ENCODE results near the gene ATP6V1F. TPM values are rescaled to one million over a fixed set of nuclear protein-coding genes. Genes with fewer than 3 reads are reported as not detected.

The ATP6V1F gene
- total RNA-seq, 1 donor from 2014 or later: 133 TPM

DNA sequence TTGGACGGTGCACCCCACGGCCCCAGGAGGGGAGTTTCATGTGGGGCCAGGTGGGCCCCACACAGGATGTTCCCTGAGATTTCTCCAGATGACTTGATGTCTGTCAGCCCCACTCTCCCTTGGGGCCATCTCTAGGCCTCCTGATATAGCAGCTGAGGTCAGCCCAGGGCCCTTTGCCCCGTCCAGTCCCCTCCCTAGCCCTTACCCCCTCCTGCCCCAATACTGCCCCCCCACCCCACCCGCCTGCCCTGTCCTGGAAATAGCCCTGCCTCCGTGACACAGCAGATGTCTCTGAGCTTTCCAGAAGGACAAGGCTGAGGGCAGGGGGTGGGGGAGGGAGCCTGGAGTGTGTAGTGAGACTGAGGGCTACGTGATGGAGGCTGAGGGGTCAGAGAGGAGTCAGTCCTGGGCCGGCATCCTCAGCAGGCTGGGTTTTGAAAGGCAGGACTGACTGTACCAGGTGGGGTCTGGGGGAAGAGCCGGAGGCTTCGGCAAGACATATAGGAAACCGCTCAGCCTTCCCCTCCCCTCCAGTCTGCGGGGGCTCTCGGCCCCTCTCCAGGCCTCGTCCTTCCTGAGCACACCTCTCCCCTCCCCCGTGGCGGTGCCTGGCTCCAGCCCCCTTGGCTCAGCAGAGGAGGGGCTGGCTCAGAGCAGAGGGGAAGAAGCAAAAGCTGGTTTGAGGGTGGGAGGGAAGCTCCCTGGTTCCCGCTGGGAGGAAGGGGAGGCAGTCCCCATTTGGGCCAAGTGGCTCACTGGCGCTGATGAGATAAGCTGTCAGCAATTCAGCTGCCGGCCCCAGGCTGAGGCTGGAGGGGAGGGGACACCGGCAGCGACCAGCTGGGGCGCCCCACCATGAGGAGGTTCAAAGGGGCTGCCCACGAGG, 30.4 kb upstream of the ATP6V1F start:
- Mint-ChIP-seq H3K36me3 (ENCODE audit: unreplicated experiment) (peaks cover 6% of the 10 kb centered on the region), H3K27me3 (ENCODE audit: unreplicated experiment) (peaks cover 21% of the 10 kb centered on the region), H3K9me3 (ENCODE audit: unreplicated experiment) (peaks cover 16% of the 10 kb centered on the region), H3K4me3 (ENCODE audit: unreplicated experiment) (peak overlapping the region; percentile 88), H3K4me1 (ENCODE audit: low read depth, unreplicated experiment) (peaks cover 23% of the 10 kb centered on the region), H3K27ac (ENCODE audit: unreplicated experiment) (peak overlapping the region; percentile 98)
- peak; percentile 86 for DNase-seq
- TF ChIP-seq, protein P1, sequence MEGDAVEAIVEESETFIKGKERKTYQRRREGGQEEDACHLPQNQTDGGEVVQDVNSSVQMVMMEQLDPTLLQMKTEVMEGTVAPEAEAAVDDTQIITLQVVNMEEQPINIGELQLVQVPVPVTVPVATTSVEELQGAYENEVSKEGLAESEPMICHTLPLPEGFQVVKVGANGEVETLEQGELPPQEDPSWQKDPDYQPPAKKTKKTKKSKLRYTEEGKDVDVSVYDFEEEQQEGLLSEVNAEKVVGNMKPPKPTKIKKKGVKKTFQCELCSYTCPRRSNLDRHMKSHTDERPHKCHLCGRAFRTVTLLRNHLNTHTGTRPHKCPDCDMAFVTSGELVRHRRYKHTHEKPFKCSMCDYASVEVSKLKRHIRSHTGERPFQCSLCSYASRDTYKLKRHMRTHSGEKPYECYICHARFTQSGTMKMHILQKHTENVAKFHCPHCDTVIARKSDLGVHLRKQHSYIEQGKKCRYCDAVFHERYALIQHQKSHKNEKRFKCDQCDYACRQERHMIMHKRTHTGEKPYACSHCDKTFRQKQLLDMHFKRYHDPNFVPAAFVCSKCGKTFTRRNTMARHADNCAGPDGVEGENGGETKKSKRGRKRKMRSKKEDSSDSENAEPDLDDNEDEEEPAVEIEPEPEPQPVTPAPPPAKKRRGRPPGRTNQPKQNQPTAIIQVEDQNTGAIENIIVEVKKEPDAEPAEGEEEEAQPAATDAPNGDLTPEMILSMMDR (IDR thresholded peaks at IDR 0.05; ENCODE audit: partially characterized antibody, unreplicated experiment): no peak

DNA sequence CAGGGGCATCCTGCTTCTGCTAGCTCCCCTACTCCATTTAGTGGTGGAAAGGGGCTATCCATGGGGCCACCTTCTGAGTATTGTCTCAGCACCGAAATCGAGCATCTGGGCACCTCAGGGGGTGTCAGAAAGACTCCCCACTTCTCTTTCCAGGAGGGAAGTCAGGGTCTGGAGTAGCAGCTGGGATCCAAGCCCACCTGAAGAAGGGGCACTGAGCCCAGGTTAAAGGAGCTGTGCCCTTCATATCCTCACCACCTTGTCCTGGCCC, 29.8 kb upstream of the ATP6V1F start:
- Mint-ChIP-seq H3K4me1 (ENCODE audit: low read depth, unreplicated experiment) (peaks cover 20% of the 10 kb centered on the region), H3K9me3 (ENCODE audit: unreplicated experiment) (peaks cover 16% of the 10 kb centered on the region), H3K27ac (ENCODE audit: unreplicated experiment) (peak overlapping the region; percentile 98), H3K27me3 (ENCODE audit: unreplicated experiment) (peaks cover 21% of the 10 kb centered on the region), H3K36me3 (ENCODE audit: unreplicated experiment) (peaks cover 6% of the 10 kb centered on the region), H3K4me3 (ENCODE audit: unreplicated experiment) (peak overlapping the region; percentile 88)
- DNase-seq: no peak
- TF ChIP-seq, protein P1 (IDR thresholded peaks at IDR 0.05; ENCODE audit: partially characterized antibody, unreplicated experiment): no peak

DNA sequence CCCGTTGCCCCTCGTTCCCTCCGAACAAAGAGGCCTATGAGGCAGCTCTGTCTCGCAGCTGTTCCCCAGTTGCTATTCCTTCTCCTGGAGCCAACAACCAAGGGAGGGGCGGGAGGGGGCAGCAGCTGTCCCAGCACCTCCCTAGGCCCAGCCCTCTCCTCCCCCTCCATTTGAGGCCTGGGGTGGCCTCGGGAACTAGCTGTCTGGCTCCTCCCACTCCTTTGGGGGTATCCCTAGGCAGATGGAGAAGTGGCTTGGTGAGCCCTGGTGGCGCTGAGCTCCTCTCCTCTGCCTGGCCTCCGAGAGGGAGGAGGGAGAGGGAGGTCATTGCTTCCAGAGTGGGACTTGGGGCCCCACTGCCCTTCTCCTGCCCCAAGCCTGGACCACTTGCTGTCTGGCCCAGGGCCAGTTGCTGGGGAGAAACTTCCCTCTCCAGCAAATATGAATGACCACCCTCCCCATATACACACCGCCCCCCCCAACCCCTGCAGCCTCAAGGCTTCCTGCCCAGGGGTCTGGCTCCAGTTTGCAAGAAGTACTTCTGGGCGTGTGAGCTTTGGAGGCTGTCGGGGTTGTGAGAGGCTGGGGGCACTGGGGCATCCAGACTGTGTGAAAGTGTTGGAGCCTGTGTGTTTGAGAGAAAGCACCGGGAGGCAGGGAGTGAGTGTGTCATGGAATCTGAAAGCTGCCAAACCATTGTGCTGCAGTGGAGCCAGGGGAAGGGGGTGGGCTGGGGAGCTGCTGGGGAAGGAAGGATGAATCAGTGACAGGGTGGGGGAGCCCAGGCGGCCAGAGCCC, 29.3 kb upstream of the ATP6V1F start:
- Mint-ChIP-seq H3K27ac (ENCODE audit: unreplicated experiment) (peak overlapping the region; percentile 98), H3K27me3 (ENCODE audit: unreplicated experiment) (peaks cover 19% of the 10 kb centered on the region), H3K4me1 (ENCODE audit: low read depth, unreplicated experiment) (peaks cover 15% of the 10 kb centered on the region), H3K36me3 (ENCODE audit: unreplicated experiment) (peaks cover 6% of the 10 kb centered on the region), H3K4me3 (ENCODE audit: unreplicated experiment) (peak overlapping the region; percentile 88), H3K9me3 (ENCODE audit: unreplicated experiment) (peaks cover 16% of the 10 kb centered on the region)
- TF ChIP-seq, protein P1 (IDR thresholded peaks at IDR 0.05; ENCODE audit: partially characterized antibody, unreplicated experiment): no peak
- peak; percentile 86 for DNase-seq

DNA sequence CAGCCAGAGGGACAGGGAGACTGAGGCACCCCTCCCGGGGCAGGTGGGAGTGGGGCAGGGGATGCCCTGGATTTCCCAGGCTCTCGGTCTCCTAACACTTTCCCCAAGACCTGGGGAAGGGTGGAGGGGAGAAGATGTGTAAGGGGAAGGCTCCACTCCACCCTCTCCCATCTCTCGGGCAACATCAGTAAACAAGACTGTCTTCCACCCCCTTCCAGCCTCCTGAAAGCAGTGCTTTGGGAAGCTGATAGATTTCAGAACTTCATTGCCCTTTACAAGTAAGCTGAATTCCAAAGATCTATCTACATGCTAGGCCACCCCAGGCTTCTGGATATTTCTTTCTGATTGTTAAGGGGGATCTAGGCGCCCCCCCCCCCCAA, 28.7 kb upstream of the ATP6V1F start:
- DNase-seq: no peak
- H3K4me3 Mint-ChIP-seq (ENCODE audit: unreplicated experiment): peak overlapping the region; percentile 88

More for the DNA sequence above, 28.7 kb upstream of the ATP6V1F start:
- Mint-ChIP-seq H3K9me3 (ENCODE audit: unreplicated experiment) (peaks cover 16% of the 10 kb centered on the region), H3K36me3 (ENCODE audit: unreplicated experiment) (peaks cover 6% of the 10 kb centered on the region), H3K27me3 (ENCODE audit: unreplicated experiment) (peaks cover 19% of the 10 kb centered on the region), H3K4me1 (ENCODE audit: low read depth, unreplicated experiment) (peaks cover 12% of the 10 kb centered on the region), H3K27ac (ENCODE audit: unreplicated experiment) (peak overlapping the region; percentile 98)
- TF ChIP-seq, protein P1 (IDR thresholded peaks at IDR 0.05; ENCODE audit: partially characterized antibody, unreplicated experiment): no peak
